GM21723 (cell line): Measurements from ENCODE around the gene PLA2G4E.

ENCODE experiments used
- ATAC-seq: cut with Tn5 transposase; IDR thresholded peaks from one replicate; pipeline ENCODE4 v1.9.1; 2021; ENCODE audit warnings: mild to moderate bottlenecking, moderate library complexity; ENCODE audit not compliant: unreplicated experiment

PLA2G4E gene

DNA sequence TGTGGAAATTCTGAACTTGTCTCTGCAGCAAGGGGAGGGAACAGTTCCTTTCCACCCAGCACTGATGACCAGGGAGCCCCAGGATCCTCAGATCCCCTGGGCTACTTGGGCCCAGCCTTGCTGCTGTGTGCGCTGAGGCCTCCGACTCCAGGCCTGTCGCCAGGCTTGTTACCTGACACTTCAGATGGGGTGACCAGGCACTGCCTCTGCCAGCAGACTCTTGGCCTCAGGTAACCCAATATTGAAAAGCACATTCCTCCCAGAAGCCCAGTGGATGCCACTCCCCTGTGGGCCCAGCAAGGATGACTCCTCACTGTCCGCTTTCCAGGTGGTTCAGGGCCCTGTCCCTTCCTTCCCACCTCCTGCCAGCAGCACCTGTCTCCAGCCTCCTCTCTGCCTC, 3.5 kb upstream of the PLA2G4E start:
- no peak for ATAC-seq

DNA sequence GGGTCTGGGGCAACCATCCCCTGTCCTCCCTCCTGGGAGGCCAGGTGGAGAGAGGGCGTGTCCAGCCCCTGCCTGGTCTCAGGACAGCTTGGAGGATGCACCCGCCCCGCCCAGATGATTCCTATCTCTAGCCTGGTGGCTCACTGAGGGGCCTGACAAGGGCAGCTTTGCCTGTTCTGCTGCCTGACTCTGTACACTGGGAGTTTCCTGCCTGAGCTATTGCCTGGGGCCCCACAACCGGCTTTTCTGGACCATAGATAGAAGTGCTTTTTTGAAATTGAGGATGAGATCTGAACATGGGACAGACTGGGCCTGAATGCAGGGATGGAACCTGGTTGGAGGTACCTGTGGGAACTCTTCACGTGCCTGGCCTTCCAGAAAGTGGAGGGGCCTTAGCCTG, 751 bp upstream of the PLA2G4E start:
- ATAC-seq, result no peak

DNA sequence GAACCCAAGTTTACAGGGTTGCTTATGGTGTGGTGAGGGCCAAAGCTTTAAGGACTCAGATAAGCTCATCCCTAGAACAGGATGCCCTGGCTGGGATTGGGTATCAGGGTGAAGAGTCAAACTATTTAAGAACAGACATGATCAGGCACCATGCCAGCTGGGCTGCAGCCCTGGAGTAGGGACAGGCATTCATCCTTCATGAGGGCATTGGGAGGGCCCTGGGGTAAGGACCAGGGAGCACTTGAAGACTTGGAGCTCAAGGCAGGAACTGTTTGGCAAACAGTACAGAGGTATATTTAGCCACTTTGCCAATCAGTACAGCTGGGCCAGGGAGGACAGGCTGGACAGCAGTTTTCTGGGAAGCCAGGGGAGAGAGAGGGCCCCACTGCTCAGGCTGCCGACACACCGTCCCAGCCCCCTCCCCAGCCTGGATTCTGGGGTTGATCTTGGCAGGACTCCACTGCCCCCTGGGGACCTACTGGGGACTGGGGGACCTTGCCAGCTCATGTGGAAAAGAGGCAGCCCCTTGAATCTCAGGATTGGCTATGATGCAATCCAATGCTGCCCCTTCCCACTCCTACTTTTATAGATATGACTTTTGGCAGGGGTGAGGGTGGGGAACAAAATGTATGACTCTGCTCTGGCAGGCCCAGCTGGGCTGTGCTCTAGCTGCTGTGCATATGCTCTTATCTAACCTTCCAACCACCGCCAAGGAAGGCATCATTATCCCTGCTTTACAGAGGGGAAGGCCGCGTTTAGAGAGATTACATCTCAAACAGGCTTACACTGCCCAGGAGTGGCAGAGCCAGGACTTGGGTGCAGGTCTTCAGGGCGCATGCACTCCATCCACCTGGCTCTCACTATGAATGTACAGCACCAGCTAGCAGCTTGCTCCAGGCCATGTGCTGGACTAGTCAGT, 2.3 kb downstream of the PLA2G4E start:
- ATAC-seq, result no peak

DNA sequence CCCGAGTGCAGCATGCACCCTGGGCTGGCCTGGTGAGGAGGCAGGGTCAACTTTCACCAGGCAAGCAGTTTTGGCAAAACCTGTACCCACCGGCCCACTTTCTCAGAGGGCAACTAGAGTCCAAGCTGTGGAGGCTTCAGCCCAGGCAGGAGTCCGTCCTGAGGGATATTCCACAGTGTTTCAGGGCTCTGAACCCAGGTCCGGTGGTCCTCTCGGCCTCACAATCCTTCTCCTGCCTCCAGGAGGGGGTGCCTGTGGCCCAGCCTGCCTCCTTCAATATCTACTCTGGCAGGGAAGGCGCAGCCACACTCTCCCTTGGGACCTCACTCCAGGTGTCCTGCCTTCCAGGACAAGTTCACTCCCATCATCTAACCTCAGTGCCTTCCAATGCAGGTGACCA, 3.9 kb downstream of the PLA2G4E start:
- ATAC-seq, result no peak

DNA sequence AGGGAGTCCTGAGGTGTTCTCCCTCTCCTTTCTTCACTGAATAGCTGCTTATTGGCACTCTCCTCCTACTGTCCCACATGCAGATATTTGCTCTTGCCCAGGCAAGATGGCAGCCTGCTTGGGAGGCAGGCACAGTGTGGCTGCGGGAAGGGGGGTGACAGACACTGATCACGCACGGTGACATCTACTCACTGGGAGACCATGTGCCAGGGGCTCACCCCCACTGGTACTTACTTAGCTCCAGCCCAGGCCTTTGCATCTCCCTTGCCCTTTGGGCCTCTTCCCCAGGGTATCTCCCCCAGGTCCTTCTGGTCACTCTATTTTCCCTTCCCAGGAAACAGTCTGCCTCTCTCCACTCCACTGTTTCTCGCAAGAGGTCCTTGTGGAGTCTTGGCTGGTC, 6.4 kb downstream of the PLA2G4E start:
- ATAC-seq, result no peak

DNA sequence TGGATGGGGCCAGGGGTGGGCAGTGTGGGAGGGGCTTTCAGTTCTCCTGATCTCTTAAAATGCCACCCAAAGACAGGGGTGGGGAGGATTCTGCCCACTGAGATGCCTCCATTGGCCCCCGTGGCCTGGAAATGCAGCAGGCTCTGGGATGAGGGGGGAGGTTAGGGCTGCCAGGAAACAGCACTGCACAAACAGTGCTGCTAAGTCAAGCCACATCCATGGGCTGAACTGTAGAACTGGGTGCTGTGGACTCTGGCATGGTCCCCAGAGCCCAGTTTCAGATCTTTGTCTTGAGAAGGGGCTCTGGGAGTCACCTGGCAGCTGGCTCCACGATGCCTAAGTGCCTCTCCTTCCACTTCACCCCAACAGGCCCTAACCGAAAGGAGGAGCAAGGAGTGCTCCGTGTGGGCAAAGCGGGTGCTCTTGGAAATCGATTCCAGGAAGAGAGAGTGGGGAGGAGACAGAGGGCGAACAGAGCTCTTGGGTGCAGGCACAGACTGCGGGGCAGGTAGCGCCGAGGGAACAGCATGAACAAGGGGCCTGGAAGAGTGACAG, 7.8 kb downstream of the PLA2G4E start:
- ATAC-seq, result no peak

DNA sequence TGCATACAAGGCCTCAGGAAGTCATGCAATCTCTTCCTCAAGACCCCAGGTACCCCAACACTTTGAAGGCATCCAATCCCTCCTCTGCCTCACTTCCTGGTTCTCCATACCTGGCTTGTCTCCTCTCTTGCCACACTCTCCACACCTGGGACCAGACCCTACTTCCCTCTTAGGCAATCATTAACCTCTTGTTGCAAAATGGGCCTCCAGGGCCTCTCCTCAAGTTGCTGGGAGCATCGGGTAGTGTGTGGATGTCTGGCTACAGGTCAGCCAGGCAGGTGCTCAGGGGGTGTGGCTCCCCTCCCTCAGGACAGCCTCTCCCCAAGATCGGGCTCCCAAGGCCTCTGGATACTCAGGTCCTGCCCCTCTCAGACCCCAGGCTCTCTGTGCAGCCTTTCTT, 8.6 kb downstream of the PLA2G4E start:
- no peak for ATAC-seq

DNA sequence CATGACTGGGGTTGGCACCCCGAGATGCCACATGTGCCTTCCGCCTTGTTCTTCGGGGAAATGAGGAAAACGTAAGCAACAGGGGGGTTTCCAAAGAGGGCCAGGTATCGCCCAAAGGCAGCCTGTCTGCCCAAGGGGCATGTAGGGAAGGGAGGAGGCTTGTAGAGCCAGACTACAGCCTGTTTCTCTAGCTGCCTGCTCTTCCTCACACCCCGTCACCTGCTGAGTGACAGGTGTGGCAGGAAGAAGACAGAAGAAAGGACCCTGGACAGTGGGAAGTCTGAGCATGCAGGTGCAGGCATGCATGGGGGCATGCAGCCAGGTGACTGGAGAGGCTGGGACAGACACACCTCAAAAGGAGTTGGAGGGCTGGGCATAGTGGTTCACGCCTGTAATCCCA, 9.8 kb downstream of the PLA2G4E start:
- no peak for ATAC-seq

DNA sequence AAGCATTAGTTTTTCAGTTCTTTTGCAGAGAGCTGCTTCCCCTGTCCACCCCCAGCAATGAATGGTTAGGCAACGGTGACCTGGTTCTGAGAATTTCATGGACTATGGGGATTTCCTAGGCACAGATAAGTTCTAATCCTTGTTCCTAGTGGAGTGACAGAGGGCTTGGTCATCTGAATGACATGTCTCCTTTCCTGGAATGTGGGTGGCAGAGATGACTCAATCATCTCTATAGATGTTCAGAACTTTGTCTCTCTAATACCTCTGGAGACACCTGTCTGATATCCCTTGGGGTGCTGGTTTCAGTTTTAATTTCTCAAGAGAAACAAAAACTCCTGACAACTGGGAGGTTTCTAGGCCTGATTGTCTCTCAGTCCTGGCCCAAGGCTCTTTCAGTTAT, 10.4 kb downstream of the PLA2G4E start:
- peak; percentile 68 for ATAC-seq

DNA sequence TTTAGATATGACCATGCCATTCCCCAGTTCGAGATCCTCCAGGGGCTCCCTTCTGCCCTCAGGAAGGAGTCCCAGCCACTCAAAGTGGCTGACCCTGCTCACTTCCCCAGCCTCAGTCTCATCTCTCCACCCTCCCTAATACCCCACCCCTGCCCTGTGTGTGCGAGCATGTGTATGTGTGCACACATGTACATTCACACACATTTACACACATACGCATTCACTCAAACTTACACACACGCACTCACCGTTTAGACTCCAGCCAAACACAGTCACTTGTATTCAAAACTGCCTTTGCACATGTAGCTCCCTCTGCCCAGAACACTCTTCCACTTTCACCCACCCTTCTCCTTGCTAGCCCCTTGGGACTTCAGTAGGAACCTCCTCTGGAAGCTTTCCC, 11.4 kb downstream of the PLA2G4E start:
- ATAC-seq, result no peak

DNA sequence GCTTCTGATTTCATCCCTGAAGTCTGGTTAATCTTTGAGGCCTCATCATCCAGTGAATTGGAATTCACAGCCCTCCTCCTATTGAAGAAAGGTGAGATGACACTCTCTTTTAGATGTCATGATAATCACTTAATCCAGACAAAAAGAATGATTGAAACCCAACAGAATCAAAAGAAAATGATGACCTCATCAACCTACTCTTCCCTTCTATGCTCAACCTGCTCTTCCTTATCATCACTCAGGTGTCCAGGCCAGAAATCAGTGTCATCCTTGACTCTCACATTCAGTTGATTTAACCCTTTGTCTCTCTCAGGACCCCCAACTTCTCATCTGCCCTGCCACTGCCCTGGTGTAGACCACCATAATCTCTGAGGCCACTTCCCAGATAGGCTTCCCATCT, 11.8 kb downstream of the PLA2G4E start:
- no peak for ATAC-seq

DNA sequence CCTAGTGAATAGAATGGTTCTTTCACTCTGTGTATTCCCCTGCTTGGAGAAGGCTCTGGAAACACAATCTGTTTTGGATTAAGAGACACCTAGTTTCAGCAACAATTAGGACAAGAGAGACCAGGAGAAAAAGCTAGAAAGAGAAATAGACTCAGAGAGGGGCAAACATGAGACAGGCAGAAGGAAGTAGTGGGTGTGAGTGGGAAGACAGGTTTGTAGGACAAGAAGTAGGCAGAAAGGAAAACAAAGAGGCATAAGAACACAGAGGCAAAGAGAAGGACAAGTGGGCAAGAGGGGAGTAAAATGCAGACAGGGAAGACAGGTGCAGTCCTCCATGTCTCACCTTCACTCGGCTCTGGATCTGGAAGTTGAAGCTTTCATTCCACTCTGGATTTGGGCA, 13.5 kb downstream of the PLA2G4E start:
- ATAC-seq, result no peak

DNA sequence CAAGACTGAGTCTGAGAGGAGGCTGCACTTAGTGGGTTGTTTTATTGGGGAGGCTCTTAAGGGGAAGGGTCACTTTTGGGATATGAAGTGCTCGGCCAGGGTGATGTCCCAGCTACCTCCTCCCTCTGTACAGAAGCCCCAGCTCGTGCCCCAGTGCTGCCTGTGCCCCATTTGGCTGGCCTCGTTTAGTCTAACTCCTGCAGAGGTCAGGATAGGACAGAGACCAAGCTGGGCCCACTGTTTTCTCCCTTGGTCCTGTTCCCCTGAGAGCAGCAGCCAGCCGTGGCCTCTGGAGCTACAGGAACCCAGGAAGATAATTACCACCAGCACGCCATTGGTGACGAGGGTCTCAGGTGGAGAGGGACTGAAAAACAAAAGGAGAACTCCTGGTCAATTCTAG, 18.5 kb downstream of the PLA2G4E start:
- no peak for ATAC-seq

DNA sequence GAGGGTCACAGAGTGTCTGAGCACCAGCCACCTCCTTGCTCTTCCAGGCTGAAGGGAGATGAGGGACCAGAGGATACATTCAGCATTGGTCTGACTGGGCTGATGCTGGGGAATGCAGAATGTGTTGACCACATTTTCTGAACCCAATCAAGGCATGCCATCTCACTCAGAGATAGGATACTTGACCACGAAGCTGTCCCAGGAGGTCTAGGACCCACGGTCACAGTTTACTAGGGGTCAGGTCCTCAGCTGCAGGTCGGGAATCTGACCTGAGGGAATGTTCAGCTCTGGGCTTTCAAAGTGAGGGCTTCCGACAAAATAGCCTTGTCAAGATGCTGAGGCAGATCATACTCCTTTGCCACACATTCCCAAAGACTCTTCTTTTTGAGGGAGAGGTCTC, 19.6 kb downstream of the PLA2G4E start:
- no peak for ATAC-seq

DNA sequence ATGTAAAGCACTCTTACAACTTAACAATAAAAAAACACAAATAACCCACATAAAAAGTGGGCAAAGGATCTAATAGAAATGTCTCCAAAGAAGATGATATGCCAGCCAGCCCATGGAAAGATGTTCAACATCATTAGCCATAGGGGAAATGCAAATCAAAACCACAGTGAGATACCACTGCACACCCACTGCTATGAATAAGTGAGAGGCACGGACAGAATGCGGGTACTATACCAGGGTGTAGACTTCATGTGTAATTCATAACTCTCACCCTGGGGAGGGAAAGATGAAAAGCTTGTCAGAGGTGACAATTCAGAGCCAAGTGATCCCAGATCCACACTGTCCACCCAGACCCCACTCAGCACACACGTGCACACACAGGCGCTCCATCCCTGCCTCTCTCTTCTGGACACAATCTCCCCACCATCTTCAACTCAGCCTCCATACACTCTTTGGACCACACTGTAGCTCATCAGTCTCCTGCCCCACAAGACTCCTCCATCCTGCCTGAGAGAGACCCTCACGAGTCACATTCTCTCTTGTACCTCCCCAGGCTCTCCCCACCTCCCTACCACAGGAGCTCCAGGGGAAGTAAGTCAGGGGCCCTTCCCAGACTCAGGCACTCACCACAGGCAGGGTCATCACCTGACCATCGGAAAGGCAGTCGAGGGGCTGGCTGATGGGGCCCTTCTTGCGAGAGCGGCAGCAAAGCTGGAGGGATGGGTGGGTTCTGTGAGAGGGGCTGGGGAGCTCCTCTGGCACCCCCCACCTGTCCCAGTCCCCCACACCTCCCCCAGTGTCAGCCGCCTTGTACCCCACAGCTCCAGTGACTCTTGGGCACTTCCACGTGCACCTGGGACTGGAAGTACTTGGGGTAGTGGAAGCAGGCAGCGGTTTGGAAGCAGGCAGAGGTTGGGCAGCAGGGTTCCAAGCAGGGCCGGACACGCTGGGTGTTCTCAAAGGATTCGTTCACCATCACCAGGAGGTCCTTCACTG, 21.3 kb downstream of the PLA2G4E start:
- no peak for ATAC-seq

DNA sequence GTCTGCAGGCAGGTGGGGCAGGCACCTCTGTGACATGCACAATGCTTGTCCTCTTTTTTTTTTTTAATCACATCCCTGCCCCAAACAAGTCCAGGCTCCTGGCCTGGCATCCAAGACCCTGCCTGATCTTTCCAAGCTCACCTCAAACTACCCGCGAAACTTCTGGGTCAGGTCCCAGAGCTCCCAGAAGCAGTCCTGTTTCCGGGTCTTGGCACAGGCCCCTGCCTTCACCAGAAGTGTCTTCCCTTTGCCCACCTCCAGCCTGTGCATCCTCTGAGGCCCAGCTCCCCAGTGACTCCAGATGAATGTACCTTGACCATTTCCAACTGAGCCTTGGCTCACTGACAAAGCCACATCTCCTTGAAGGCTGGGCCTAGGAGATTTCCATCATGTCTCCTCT, 23.0 kb downstream of the PLA2G4E start:
- ATAC-seq, result no peak

DNA sequence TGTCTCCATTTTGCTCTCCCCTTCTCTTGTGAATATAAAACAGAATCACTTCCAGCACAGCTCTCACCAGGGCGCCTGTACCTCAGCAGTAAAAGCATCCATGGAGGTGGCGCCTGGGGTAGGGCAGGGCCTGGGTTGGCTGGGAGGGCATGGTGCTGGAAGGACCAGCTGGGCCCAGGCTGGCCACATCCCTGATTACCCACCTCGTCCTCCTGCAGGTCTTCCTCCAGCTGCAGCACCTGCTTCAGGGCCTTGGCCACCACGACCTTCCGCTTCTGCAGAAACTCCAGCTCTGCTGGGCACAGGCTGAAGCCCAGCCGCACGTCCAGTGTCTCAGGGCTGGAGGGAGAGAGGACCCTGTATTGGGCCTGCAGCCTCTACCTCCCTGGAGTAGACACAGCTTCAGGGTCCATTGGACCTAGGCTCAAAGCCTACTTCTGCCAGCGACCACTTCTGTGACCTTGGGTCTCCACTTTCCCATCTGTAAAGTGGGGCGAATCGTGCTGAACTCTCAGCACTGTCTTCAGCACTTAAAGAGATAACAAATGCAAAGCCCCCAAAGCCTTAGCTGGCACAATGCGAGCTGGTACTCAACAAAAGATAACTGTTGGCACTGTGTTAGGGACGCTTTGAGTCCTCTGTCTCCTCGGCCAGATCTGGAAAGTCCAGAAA, 23.8 kb downstream of the PLA2G4E start:
- ATAC-seq, result no peak

DNA sequence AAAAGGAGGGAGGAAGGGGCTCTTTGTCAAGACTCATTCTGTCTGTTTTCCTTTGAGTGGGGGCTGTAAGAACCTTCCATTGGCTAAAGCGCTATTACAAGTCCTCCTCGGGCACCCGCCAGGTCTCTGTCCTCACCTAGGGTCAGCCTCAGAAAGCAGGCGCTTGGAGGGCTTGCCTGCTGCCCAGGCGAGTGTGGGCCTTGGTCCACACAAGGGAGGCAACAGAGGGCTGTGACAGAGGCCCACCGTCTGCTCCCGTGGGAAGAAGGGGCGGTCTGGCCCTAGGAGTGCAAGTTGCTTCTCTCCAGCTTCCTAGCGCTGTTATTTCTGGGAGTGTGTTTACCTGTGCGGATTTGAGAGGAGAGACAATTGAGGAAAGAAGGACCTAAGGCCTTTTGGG, 24.5 kb downstream of the PLA2G4E start:
- ATAC-seq, result no peak

DNA sequence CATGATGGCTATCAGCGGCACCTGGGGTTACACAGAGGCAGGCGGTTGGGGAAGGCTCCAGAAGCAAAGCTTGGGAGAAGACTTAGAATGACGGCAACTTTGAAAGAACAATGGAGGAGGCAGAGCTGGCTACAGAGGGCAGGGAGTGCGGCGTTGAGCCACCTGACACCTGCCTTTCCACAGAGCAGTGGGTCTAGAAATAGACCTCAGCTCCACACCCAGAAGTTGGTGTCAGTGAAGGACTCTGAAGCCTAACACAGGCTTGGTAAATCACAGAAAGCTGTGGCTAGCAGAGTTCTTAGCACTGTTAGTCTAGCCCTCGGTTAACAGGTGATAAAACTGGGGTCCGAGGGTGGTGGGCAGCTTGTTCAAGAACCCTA, 25.4 kb downstream of the PLA2G4E start:
- no peak for ATAC-seq

DNA sequence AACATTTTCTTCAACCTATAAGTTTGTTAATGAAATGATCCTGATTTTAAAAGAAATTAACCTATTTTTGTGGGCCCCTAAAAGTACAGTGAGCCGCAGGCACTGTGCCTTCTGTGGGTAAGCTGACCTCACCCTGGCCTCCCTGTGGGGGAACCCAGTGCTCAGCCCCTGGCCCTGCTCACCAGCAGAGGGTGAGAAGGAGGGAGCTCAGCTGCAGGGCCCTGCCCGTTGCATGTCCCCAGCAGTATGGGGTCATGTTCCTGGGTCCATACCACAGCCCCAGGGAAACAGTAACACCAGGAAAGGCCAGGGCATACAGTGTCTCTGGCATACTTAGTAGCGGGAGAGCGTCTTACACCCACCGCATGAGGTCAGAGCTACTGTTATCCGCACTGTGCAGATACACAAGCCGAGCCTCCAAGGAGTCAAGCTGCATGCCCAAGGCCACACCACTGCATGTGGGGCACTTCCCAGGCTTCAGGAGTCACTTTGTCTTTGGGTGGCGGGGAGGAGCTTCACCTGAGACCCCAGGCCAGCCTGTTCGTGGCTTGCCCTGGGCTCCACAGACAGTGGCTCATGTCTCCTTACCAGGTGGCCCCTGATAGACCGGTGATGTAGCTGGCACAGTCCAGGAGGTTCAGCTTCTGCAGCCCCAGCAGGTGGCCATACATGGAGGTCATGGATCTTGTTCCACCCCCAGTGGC, 25.9 kb downstream of the PLA2G4E start:
- no peak for ATAC-seq
